Upper lobe of left lung (tissue), 4 donors: ENCODE measurements around the gene ASTN2.

ENCODE experiments used
- EP300 ChIP-seq, 4 donors: sonication (generic); formaldehyde crosslinking; IDR thresholded peaks; one replicate each; pipeline ENCODE4 v1.5.1; 2017; ENCODE audit warnings: antibody characterized with exemption in 4 of 4, control low read depth in 2 of 4
- POLR2A ChIP-seq, 4 donors: fragments of 450-650 bp; IDR thresholded peaks; one replicate each; pipeline ENCODE4 v1.5.1; 2016 to 2017; ENCODE audit warnings: antibody characterized with exemption in 4 of 4, mild to moderate bottlenecking in 2 of 4
- POLR2AphosphoS5 ChIP-seq, 2 donors: sonication (generic); formaldehyde crosslinking; IDR thresholded peaks; one replicate each; pipeline ENCODE4 v1.5.1; 2017; ENCODE audit warnings: antibody characterized with exemption in 2 of 2
- TF ChIP-seq, protein P1 (sequence below), 6 experiments: fragments of 450-650 bp in 4 of 6; fragments of 200-600 bp in 2 of 6; sonication (generic) in 2 of 6; IDR thresholded peaks; one replicate each; pipeline ENCODE4 v1.5.1; 2016 to 2019; ENCODE audit warnings: antibody characterized with exemption in 6 of 6

DNA sequence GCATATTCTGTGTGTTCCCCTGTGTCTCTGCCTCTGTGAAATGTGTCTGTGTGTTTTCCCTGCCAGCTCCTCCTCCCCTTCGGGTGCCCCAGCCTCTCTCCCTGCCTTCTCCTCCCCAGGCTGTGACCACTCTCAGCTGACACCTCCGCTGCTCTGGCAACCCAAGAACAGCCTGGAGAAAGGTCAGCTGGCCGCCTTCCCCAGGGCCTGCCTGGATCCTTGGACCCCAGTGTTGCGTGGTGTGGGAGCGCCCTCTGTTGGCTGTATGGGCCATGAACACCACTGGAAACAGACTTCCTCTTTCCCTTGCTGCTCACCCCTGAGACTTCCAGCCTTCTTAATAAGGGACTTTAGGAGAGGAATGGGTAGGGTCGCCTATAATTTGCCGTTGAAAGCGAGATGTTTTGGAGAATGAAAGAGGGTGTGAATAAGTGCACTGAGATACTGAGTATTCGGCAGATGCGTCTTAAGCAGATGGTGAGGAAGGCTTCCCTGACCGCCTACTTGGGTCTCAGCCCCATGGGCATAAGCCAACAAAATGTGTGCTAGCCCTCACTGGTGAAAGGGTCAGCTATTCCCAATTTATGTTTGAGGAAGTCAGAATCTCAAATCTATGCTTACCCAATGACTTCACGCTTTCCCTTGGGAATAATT lies 842.6 kb downstream of the ASTN2 start:
- TF ChIP-seq, protein P1, sequence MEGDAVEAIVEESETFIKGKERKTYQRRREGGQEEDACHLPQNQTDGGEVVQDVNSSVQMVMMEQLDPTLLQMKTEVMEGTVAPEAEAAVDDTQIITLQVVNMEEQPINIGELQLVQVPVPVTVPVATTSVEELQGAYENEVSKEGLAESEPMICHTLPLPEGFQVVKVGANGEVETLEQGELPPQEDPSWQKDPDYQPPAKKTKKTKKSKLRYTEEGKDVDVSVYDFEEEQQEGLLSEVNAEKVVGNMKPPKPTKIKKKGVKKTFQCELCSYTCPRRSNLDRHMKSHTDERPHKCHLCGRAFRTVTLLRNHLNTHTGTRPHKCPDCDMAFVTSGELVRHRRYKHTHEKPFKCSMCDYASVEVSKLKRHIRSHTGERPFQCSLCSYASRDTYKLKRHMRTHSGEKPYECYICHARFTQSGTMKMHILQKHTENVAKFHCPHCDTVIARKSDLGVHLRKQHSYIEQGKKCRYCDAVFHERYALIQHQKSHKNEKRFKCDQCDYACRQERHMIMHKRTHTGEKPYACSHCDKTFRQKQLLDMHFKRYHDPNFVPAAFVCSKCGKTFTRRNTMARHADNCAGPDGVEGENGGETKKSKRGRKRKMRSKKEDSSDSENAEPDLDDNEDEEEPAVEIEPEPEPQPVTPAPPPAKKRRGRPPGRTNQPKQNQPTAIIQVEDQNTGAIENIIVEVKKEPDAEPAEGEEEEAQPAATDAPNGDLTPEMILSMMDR (IDR thresholded peaks at IDR 0.05) = peak; percentile 75 to 90 (median 85)
- TF ChIP-seq POLR2A (IDR thresholded peaks at IDR 0.05) = no peak
- no peak for TF ChIP-seq EP300 (IDR thresholded peaks at IDR 0.05)
- peak; percentile 46 to 72 for TF ChIP-seq POLR2AphosphoS5 (IDR thresholded peaks at IDR 0.05)
